Measurements from ENCODE around the gene RYR3. TPM values are rescaled to one million over a fixed set of nuclear protein-coding genes. Genes with fewer than 3 reads are reported as not detected.

Gene RYR3
- total RNA-seq, 5 donors from 2014 or later (not counting 1 experiment from before 2014, with no cell fraction given): 0.03 to 0.07 (median 0.04) TPM; not detected in 1

GRCh38 chr15:33400941-33401340 is 90.2 kb downstream of the RYR3 start:
- Mint-ChIP-seq H3K9me3 (no peaks in the 10 kb centered on the region), H3K27ac (no peak overlapping the region), H3K27me3 (peaks cover 0 to 8% of the 10 kb centered on the region in 2 donors), H3K4me1 (no peaks in the 10 kb centered on the region), H3K4me3 (no peak overlapping the region), H3K36me3 (no peaks in the 10 kb centered on the region)
- ChIA-PET POLR2A (no interaction called here), CTCF (no interaction called here)
- 83% methylated on average over 1 of the region's 3 CpGs for WGBS (ENCODE audit: insufficient coverage)
- no peaks in the 10 kb centered on the region for H3K4me1 ChIP-seq (ENCODE audit: control insufficient read depth in 1 of 2, extremely low read depth in 1 of 2, insufficient read depth in 2 of 2, low read length in 2 of 2)
- H3K27ac ChIP-seq (ENCODE audit: low read length): no peak overlapping the region
- no peaks in the 10 kb centered on the region for H3K9me3 ChIP-seq
- ATAC-seq (replicated peaks in 1 of 4): no peak
- DNase-seq: no peak
- no peaks in the 10 kb centered on the region for H3K36me3 ChIP-seq (ENCODE audit: control insufficient read depth in 2 of 2, extremely low read depth in 1 of 2, insufficient read depth in 1 of 2, low read length in 1 of 2)
- H3K4me3 ChIP-seq (ENCODE audit: control insufficient read depth in 1 of 2, extremely low read depth in 1 of 2, low read length in 1 of 2): no peak overlapping the region
- H3K27me3 ChIP-seq (replicated peaks in 1 of 2; ENCODE audit: control insufficient read depth in 2 of 2, extremely low read depth in 1 of 2, insufficient read depth in 2 of 2, low read length in 1 of 2): peaks cover 0 to 3% of the 10 kb centered on the region in 2 experiments

DNA sequence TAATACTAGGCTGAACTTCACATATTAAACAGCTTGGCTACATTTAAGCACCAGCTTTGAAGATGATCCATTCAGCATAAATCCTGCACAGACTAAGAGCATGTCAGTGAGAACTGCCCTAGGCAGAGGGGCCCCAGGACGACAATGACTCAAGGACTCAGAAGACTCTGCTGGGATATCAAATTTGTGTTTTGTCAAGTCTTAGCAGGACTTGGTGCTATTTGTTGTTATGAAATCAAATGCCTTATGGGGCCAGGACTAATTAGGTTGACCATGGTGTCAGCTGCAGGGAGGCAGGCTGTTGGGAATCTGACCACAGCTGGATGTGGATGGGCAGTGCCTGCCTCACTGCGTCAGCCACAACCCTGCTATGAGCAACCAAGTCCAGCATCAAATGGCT is 91.8 kb downstream of the RYR3 start:
- POLR2A ChIA-PET: no interaction called here
- H3K27me3 Mint-ChIP-seq: peaks cover 0 to 8% of the 10 kb centered on the region in 2 donors
- Histone ChIP-seq H3K4me3 (ENCODE audit: control insufficient read depth in 1 of 2, extremely low read depth in 1 of 2, low read length in 1 of 2) (no peak overlapping the region), H3K4me1 (ENCODE audit: control insufficient read depth in 1 of 2, extremely low read depth in 1 of 2, insufficient read depth in 2 of 2, low read length in 2 of 2) (no peaks in the 10 kb centered on the region), H3K27me3 (replicated peaks in 1 of 2; ENCODE audit: control insufficient read depth in 2 of 2, extremely low read depth in 1 of 2, insufficient read depth in 2 of 2, low read length in 1 of 2) (peaks cover 0 to 3% of the 10 kb centered on the region in 2 experiments), H3K27ac (ENCODE audit: low read length) (no peak overlapping the region), H3K9me3 (no peaks in the 10 kb centered on the region), H3K36me3 (ENCODE audit: control insufficient read depth in 2 of 2, extremely low read depth in 1 of 2, insufficient read depth in 1 of 2, low read length in 1 of 2) (no peaks in the 10 kb centered on the region)
- no peak overlapping the region for H3K4me3 Mint-ChIP-seq
- WGBS (ENCODE audit: insufficient coverage): 83% methylated on average over 1 of the region's 2 CpGs
- ATAC-seq (replicated peaks in 1 of 4) (no peak), DNase-seq (no peak)
- no peak overlapping the region for H3K27ac Mint-ChIP-seq
- no peaks in the 10 kb centered on the region for H3K4me1 Mint-ChIP-seq
- no peaks in the 10 kb centered on the region for H3K9me3 Mint-ChIP-seq
- CTCF ChIA-PET: no interaction called here
- H3K36me3 Mint-ChIP-seq: no peaks in the 10 kb centered on the region

DNA sequence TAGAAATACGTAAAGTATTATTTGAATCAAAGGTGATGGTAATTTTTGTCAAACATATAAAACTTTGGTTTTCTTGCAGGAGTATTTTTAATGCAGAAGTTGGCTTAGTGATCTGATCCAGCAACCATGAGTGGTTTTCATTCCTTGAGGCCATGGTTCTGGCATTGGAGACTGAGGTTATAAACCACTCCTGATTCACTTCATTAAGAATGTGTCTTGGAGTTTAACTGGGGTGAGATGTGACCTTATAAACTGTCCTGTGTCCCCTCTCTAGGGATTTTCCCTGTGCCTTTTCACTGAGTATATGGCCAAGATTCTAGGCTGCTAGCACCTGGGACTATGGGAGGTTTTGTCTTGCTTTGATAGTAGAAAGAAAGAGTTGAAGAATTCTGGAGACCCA is 94.3 kb downstream of the RYR3 start:
- ChIA-PET POLR2A (no interaction called here), CTCF (no interaction called here)
- H3K27ac Mint-ChIP-seq: no peak overlapping the region
- Histone ChIP-seq H3K9me3 (no peaks in the 10 kb centered on the region), H3K36me3 (ENCODE audit: control insufficient read depth in 2 of 2, extremely low read depth in 1 of 2, insufficient read depth in 1 of 2, low read length in 1 of 2) (no peaks in the 10 kb centered on the region), H3K27me3 (replicated peaks in 1 of 2; ENCODE audit: control insufficient read depth in 2 of 2, extremely low read depth in 1 of 2, insufficient read depth in 2 of 2, low read length in 1 of 2) (peaks cover 0 to 3% of the 10 kb centered on the region in 2 experiments), H3K4me1 (ENCODE audit: control insufficient read depth in 1 of 2, extremely low read depth in 1 of 2, insufficient read depth in 2 of 2, low read length in 2 of 2) (no peaks in the 10 kb centered on the region), H3K4me3 (ENCODE audit: control insufficient read depth in 1 of 2, extremely low read depth in 1 of 2, low read length in 1 of 2) (no peak overlapping the region), H3K27ac (ENCODE audit: low read length) (no peak overlapping the region)
- no peaks in the 10 kb centered on the region for H3K36me3 Mint-ChIP-seq
- no peak for ATAC-seq (replicated peaks in 1 of 4)
- H3K27me3 Mint-ChIP-seq: peaks cover 2 to 4% of the 10 kb centered on the region in 2 donors
- no peaks in the 10 kb centered on the region for H3K9me3 Mint-ChIP-seq
- no peaks in the 10 kb centered on the region for H3K4me1 Mint-ChIP-seq
- WGBS (ENCODE audit: insufficient coverage): no CpG with 5 or more reads among the region's 1 CpG
- DNase-seq: no peak
- H3K4me3 Mint-ChIP-seq: no peak overlapping the region

GRCh38 chr15:33411596-33412540 is 101.1 kb downstream of the RYR3 start:
- Histone ChIP-seq H3K27me3 (replicated peaks in 1 of 2; ENCODE audit: control insufficient read depth in 2 of 2, extremely low read depth in 1 of 2, insufficient read depth in 2 of 2, low read length in 1 of 2) (no peaks in the 10 kb centered on the region), H3K4me1 (ENCODE audit: control insufficient read depth in 1 of 2, extremely low read depth in 1 of 2, insufficient read depth in 2 of 2, low read length in 2 of 2) (no peaks in the 10 kb centered on the region), H3K4me3 (ENCODE audit: control insufficient read depth in 1 of 2, extremely low read depth in 1 of 2, low read length in 1 of 2) (no peak overlapping the region), H3K9me3 (no peaks in the 10 kb centered on the region), H3K36me3 (ENCODE audit: control insufficient read depth in 2 of 2, extremely low read depth in 1 of 2, insufficient read depth in 1 of 2, low read length in 1 of 2) (no peaks in the 10 kb centered on the region), H3K27ac (ENCODE audit: low read length) (no peak overlapping the region)
- H3K36me3 Mint-ChIP-seq: no peaks in the 10 kb centered on the region
- ChIA-PET CTCF (no interaction called here), POLR2A (no interaction called here)
- ATAC-seq (replicated peaks in 1 of 4) (no peak), DNase-seq (no peak)
- peaks cover 0 to 5% (median 0%) of the 10 kb centered on the region in 3 donors for H3K9me3 Mint-ChIP-seq
- 50% methylated on average over 3 of the region's 7 CpGs for WGBS (ENCODE audit: insufficient coverage)
- H3K27ac Mint-ChIP-seq: no peak overlapping the region
- no peaks in the 10 kb centered on the region for H3K4me1 Mint-ChIP-seq
- no peak overlapping the region for H3K4me3 Mint-ChIP-seq
- peaks cover 4 to 7% of the 10 kb centered on the region in 2 donors for H3K27me3 Mint-ChIP-seq

- POLR2A ChIA-PET: no interaction called here
- no peaks in the 10 kb centered on the region for H3K9me3 Mint-ChIP-seq
- ATAC-seq (replicated peaks in 1 of 4): no peak
Measured at GRCh38 chr15:33419701-33420100, 108.9 kb downstream of the RYR3 start.

GRCh38 chr15:33424025-33424424 is 113.3 kb downstream of the RYR3 start:
- Histone ChIP-seq H3K27ac (ENCODE audit: low read length) (no peak overlapping the region), H3K4me3 (ENCODE audit: control insufficient read depth in 1 of 2, extremely low read depth in 1 of 2, low read length in 1 of 2) (no peak overlapping the region), H3K36me3 (ENCODE audit: control insufficient read depth in 2 of 2, extremely low read depth in 1 of 2, insufficient read depth in 1 of 2, low read length in 1 of 2) (no peaks in the 10 kb centered on the region), H3K27me3 (replicated peaks in 1 of 2; ENCODE audit: control insufficient read depth in 2 of 2, extremely low read depth in 1 of 2, insufficient read depth in 2 of 2, low read length in 1 of 2) (no peaks in the 10 kb centered on the region), H3K4me1 (ENCODE audit: control insufficient read depth in 1 of 2, extremely low read depth in 1 of 2, insufficient read depth in 2 of 2, low read length in 2 of 2) (no peaks in the 10 kb centered on the region), H3K9me3 (no peaks in the 10 kb centered on the region)
- Mint-ChIP-seq H3K4me1 (no peaks in the 10 kb centered on the region), H3K27ac (no peak overlapping the region), H3K4me3 (no peak overlapping the region), H3K9me3 (no peaks in the 10 kb centered on the region), H3K36me3 (no peaks in the 10 kb centered on the region), H3K27me3 (peaks cover 0 to 12% of the 10 kb centered on the region in 2 donors)
- ChIA-PET CTCF (no interaction called here), POLR2A (no interaction called here)
- no peak for DNase-seq
- no peak for ATAC-seq (replicated peaks in 1 of 4)

More at GRCh38 chr15:33419701-33420100, 108.9 kb downstream of the RYR3 start:
- Mint-ChIP-seq H3K27ac (no peak overlapping the region), H3K4me3 (no peak overlapping the region), H3K4me1 (no peaks in the 10 kb centered on the region), H3K27me3 (peaks cover 20 to 24% of the 10 kb centered on the region in 2 donors), H3K36me3 (no peaks in the 10 kb centered on the region)
- H3K4me3 ChIP-seq (ENCODE audit: control insufficient read depth in 1 of 2, extremely low read depth in 1 of 2, low read length in 1 of 2): no peak overlapping the region
- H3K9me3 ChIP-seq: no peaks in the 10 kb centered on the region
- no peaks in the 10 kb centered on the region for H3K27me3 ChIP-seq (replicated peaks in 1 of 2; ENCODE audit: control insufficient read depth in 2 of 2, extremely low read depth in 1 of 2, insufficient read depth in 2 of 2, low read length in 1 of 2)
- 100% methylated on average over 1 of the region's 4 CpGs for WGBS (ENCODE audit: insufficient coverage)
- H3K36me3 ChIP-seq (ENCODE audit: control insufficient read depth in 2 of 2, extremely low read depth in 1 of 2, insufficient read depth in 1 of 2, low read length in 1 of 2): no peaks in the 10 kb centered on the region
- no peaks in the 10 kb centered on the region for H3K4me1 ChIP-seq (ENCODE audit: control insufficient read depth in 1 of 2, extremely low read depth in 1 of 2, insufficient read depth in 2 of 2, low read length in 2 of 2)
- DNase-seq: no peak
- H3K27ac ChIP-seq (ENCODE audit: low read length): no peak overlapping the region
- CTCF ChIA-PET: no interaction called here
